DMS79 (cell line): Measurements from ENCODE around the gene USP32.
"Not testable (repeated sequence)": the region's sequence is repeated elsewhere in the genome, so short reads cannot be mapped to it uniquely, and the experiment has no call there.

Experiments used
- DNase-seq: peaks from one replicate; lab custom pipeline; 2025; lab: John Stamatoyannopoulos, UW

Gene USP32

GRCh38 chr17:60231691-60232090, 160.2 kb downstream of the USP32 start:
- DNase-seq, result no peak

GRCh38 chr17:60231234-60231633, 160.7 kb downstream of the USP32 start:
- no peak for DNase-seq

DNA sequence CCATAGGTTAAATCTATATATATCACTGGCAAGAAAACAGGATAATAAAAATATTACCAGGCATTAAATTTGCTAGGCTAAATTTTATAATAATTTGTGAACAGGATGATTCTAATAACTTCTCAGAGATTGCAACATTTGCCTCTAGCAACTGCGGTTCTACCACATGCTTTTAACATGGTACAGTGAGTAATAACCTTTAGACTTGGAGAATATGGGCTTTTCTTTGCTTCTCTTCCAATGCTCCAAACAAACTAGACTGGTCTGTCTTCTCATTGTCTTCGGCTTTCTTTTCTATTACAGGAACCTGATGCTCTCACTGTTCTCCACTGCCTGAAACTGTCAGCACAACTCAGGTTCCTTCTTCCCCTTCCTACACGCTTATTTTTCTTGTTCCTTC, 161.6 kb downstream of the USP32 start:
- DNase-seq, result no peak

DNA sequence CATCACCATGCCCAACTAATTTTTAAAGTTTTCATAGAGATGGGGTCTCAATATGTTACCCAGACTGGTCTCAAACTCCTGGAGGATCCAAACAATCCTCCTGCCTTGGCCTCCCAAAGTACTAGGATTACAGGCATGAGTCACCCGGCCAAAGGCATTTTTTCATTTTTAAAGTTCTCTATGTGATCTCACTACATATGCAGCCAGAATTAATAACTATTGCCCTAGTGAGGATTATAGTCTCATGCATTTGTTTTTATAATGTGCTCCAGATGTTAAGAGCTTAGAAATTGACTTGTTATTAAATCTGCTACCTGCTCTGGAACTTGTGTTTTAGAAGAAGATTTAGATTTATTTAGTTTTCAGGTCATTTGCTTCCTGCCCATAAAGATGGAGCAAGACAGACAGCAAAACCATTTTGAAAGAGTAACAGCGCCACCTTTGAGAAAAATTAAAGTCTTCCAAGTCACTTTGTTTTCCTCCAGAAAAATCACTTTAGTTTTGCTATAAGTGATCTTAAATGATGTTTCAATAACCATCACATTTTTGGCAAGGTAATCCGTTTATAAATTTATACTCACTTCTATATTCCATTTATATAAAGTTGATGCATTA, 162.6 kb downstream of the USP32 start:
- DNase-seq, result no peak

- DNase-seq, result not testable (repeated sequence)
These were observed 164.7 kb downstream of the USP32 start for GRCh38 chr17:60227276-60227675.

- no peak for DNase-seq
These were observed 167.9 kb downstream of the USP32 start for GRCh38 chr17:60224064-60224463.

GRCh38 chr17:60223456-60223855, 168.5 kb downstream of the USP32 start:
- DNase-seq, result no peak

DNA sequence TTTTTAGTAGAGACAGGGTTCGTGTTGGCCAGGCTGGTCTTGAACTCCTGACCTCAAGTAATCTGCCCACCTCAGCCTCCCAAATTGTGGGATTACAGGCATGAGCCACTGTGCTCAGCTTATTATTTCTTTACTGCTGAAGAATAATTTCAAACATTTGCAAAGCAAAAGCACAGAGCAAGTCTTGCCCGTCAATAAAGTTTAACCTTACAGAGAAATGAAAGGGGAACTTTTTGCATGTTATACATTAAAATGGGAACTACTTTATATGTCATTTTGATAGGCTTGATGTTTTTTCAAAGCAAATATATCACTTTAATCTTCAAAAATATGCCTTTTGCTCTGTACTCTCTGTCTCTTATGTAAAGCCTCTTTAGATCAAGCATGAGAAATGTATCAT, 173.2 kb downstream of the USP32 start:
- DNase-seq, result not testable (repeated sequence)

- not testable (repeated sequence) for DNase-seq
These were observed 176.0 kb downstream of the USP32 start for GRCh38 chr17:60215895-60216294.

DNA sequence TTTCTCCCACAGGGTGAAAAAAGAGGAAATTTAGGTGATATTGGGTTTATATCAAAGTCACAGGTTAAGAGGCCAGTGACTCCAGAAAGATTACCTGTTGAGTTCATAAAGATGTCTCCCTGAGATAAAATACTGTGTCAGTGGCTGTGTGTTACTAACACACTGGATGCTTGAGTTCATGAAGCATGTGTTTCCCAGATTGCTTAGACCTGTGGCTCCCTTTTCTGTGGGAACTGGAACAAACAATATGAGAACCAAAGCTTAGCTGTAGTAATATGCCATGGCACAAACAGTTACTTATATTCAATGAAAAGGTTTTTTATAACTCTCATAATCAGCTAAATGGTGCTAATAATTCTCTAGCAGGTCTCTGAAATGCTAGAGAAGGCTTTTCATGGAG, 180.7 kb downstream of the USP32 start:
- not testable (repeated sequence) for DNase-seq

GRCh38 chr17:60208302-60208701, 183.6 kb downstream of the USP32 start:
- not testable (repeated sequence) for DNase-seq

- DNase-seq, result not testable (repeated sequence)
These were observed 186.2 kb downstream of the USP32 start for GRCh38 chr17:60205782-60206181.

DNA sequence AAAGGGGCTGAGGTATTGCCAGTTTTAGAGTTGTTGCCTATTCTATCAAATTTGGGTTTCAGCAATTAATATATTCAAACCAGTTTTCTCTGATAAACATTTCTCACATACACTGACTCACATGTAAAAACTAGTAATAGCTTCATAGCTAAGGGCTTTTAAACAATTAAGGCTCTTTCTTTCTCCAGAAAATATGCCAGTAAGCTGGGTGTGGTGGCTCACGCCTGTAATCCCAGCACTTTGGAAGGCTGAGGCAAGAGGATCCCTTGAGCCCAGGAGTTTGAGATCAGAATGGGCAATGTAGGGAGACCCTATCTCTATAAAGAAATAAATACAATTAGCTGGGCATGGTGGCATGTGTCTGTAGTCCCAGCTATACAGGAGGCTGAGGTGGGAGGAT, 193.3 kb downstream of the USP32 start:
- DNase-seq, result not testable (repeated sequence)

DNA sequence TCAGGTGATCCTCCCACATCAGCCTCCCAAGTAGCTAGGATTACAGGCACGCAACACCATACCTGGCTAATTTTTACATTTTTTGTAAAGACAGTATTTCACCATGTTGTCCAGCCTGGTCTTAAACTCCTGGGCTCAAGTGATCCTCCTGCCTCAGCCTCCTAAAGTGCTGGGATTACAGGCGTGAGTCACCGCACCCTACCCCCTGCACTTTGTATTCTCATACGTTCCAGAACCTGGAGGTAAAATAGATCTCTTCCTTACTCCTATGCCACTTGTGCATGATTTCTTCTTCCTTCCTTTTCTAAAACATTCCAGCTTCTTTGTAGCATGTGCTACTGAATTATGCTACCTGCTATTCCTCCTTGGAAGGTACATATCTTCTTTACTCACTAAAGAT, 197.8 kb downstream of the USP32 start:
- not testable (repeated sequence) for DNase-seq

DNA sequence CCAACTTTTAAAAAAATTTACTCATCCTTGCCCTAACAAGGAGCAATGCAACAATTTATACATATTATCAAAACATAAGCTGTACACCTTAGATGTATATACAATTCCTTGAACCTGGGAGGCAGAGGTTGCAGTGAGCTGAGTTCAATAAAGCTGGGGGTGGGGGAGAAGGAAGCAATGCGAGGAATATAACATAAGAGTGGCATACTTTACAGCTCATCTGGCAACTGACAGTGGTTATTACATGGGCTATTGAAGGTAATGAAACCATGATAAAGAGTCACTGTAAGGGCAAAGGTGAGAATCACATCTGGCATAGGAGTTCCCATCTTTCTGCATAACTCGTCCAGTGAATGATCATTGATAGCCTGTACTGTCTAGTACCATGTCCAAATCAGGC, 198.5 kb downstream of the USP32 start:
- DNase-seq, result no peak

DNA sequence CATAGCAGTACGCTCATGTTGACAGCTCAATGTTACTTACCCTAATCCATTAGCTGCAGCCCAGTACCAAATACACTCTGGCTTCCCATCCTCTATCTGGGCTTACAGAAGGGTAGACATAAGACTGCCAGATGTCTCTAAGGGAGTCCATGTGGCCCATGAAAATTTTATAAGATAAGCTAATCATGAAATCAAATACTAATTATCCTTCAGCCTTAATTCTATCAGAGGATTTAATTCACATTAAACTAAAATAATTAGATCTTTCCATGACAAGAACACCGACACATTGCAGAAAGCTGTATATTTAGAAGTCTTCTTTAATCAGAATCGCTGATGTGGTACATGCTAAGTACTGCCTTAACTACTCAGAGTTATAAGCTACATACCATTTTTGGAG, 198.9 kb downstream of the USP32 start:
- not testable (repeated sequence) for DNase-seq

DNA sequence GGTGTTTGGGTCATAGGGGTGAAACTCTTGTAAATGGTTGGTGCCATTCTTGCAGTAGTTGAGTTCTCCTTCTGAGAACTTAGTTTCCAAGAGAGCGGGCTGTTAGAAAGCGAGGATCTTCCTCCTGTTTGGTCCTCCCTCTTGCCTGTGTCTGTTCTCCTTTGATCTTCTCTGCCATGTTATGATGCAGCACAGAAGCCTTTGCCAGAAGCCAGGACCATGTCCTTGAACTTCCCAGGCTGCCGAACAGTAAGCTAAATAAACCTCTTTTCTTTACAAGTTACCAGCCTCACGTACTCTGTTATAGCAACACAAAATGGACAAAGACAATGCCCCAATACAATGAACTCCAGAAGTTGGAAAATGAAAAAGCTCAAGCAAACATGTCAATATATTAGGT, 201.9 kb downstream of the USP32 start:
- not testable (repeated sequence) for DNase-seq

GRCh38 chr17:60188759-60189158, 203.2 kb downstream of the USP32 start:
- no peak for DNase-seq

- DNase-seq, result not testable (repeated sequence)
These were observed 204.8 kb downstream of the USP32 start for GRCh38 chr17:60186846-60187745.

- not testable (repeated sequence) for DNase-seq
These were observed 205.6 kb downstream of the USP32 start for GRCh38 chr17:60186372-60186771.

DNA sequence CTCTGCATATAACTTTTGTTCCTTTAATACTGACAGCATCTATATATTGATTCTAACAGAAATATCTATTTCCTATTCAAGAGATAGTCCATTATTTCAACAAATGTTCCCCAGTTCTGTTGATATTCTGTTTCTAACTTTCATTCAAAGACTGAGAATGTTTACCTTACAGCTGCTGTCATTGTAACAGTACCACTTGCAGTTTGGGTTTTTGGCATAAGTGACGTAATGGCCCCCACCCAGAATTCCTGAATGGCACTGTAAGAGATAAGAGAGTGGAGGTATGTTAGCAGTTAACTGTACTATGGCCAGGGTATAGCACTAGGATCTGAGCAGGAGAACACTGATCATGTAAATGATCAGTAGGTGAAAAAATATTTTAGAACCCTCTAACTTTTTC, 211.6 kb downstream of the USP32 start:
- not testable (repeated sequence) for DNase-seq

DNA sequence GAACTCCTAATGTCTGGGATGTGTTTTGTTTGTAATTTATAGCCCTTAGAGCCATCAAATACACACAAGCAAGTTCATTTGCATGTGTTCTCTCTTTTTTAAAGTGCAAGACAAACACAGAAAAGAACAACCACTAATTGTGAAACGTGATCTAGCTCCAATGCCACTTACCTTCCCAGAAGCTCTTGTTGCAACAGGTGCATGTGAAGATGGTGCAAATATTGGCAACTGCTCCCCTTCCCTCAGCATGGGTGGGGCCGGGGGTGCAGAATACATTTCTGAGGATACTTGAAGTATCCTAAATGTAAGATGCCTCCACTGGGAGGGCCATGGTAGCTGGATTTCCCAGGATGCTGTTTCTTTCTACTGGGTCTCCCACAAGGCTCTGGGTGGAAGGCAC, 213.8 kb downstream of the USP32 start:
- peak; percentile 29 for DNase-seq

- not testable (repeated sequence) for DNase-seq
These were observed 215.2 kb downstream of the USP32 start for GRCh38 chr17:60176763-60177162.
